SK-N-SH (cell line): ENCODE measurements around the gene PIP5K1C. TPM values are rescaled to one million over a fixed set of nuclear protein-coding genes. Genes with fewer than 3 reads are reported as not detected.
A peak's percentile ranks its signal among the peaks of the same experiment; 100 is the strongest.

Experiments used
- CTCF ChIA-PET: fragments of 300-600, 350-600 bp; formaldehyde crosslinking; extraction: SDS; loops from one replicate; lab custom pipeline; 2021; lab: Yijun Ruan, JAX
- POLR2A ChIA-PET: fragments of 350-600 bp; sonication (Branson Sonifier 250); formaldehyde crosslinking; extraction: SDS; loops from one replicate; lab custom pipeline; 2020; ENCODE audit warnings: antibody characterized with exemption, inconsistent platforms; lab: Yijun Ruan, JAX
- DNase-seq: peaks from one replicate; pipeline ENCODE4 v3.0.0; 2012
- H2AFZ ChIP-seq: fragments of 200-600 bp; sonication (generic); 2 replicates; pipeline ENCODE4 v1.8.1; 2016; ENCODE audit warnings: antibody characterized with exemption, mild to moderate bottlenecking, low read depth
- H3F3A ChIP-seq: fragments of 200-600 bp; sonication (generic); replicated peaks from 2 replicates; pipeline ENCODE3; 2016; ENCODE audit warnings: antibody characterized with exemption, mild to moderate bottlenecking; ENCODE audit not compliant: insufficient read depth
- H3K27ac ChIP-seq, 2 experiments: fragments of 200-500 bp in 1 of 2; fragments of 200-600 bp in 1 of 2; sonication (Bioruptor generic) in 1 of 2; sonication (generic), shearing (Covaris generic) in 1 of 2; 2 replicates each; pipeline versions ENCODE4 v1.5.1 to v1.6.1; 2014 to 2016; ENCODE audit warnings: low read depth in 2 of 2, inconsistent platforms in 1 of 2, low read length in 1 of 2, mild to moderate bottlenecking in 1 of 2, mixed read lengths in 1 of 2
- H3K27me3 ChIP-seq: fragments of 200-600 bp; sonication (generic), shearing (Covaris generic); 2 replicates; pipeline ENCODE4 v1.6.1; 2016; ENCODE audit warnings: mixed run types; ENCODE audit not compliant: insufficient read depth
- H3K36me3 ChIP-seq, 2 experiments: fragments of 200-500 bp in 1 of 2; fragments of 200-600 bp in 1 of 2; sonication (Bioruptor generic) in 1 of 2; sonication (generic) in 1 of 2; replicated peaks in 1 of 2; 2 replicates each; pipeline versions ENCODE3 to v1.5.1; 2014 to 2016; ENCODE audit warnings: low read length in 1 of 2, mild to moderate bottlenecking in 1 of 2; ENCODE audit not compliant: insufficient read depth in 2 of 2, control insufficient read depth in 1 of 2
- H3K4me1 ChIP-seq, 2 experiments: fragments of 200-500 bp in 1 of 2; fragments of 200-600 bp in 1 of 2; sonication (Bioruptor generic) in 1 of 2; sonication (generic), shearing (Covaris generic) in 1 of 2; 2 replicates each; pipeline versions ENCODE4 v1.5.1 to v1.6.1; 2014 to 2016; ENCODE audit warnings: low read depth in 1 of 2, low read length in 1 of 2, mixed run types in 1 of 2; ENCODE audit not compliant: insufficient read depth in 2 of 2, control insufficient read depth in 1 of 2
- H3K4me2 ChIP-seq: fragments of 200-600 bp; sonication (generic), shearing (Covaris generic); 2 replicates; pipeline ENCODE4 v1.6.1; 2017; ENCODE audit warnings: mixed run types
- H3K4me3 ChIP-seq, 2 experiments: fragments of 200-500 bp in 1 of 2; fragments of 200-600 bp in 1 of 2; sonication (Bioruptor generic) in 1 of 2; sonication (generic), shearing (Covaris generic) in 1 of 2; 2 replicates each; pipeline versions ENCODE4 v1.5.1 to v1.8.1; 2014 to 2016; ENCODE audit warnings: low read depth in 2 of 2, inconsistent platforms in 1 of 2, low read length in 1 of 2, mild to moderate bottlenecking in 1 of 2, mixed read lengths in 1 of 2, moderate library complexity in 1 of 2
- H3K79me2 ChIP-seq: fragments of 200-600 bp; sonication (generic); 2 replicates; pipeline ENCODE4 v1.8.1; 2017; ENCODE audit warnings: mild to moderate bottlenecking; ENCODE audit not compliant: insufficient read depth
- H3K9ac ChIP-seq: fragments of 200-600 bp; sonication (generic); 2 replicates; pipeline ENCODE4 v1.6.1; 2017; ENCODE audit warnings: mixed run types
- H3K9me2 ChIP-seq: fragments of 200-600 bp; sonication (generic); 2 replicates; pipeline ENCODE4 v1.6.1; 2017; ENCODE audit warnings: mixed run types
- H3K9me3 ChIP-seq: fragments of 200-600 bp; sonication (generic); 2 replicates; pipeline ENCODE4 v1.6.1; 2017; ENCODE audit warnings: mixed run types, mild to moderate bottlenecking, moderate library complexity
- H4K20me1 ChIP-seq: fragments of 200-600 bp; sonication (generic); 2 replicates; pipeline ENCODE4 v1.6.1; 2017; ENCODE audit warnings: mild to moderate bottlenecking, mixed run types; ENCODE audit not compliant: insufficient read depth
- CHD2 ChIP-seq: fragments of 150-350 bp; IDR thresholded peaks from 2 replicates; pipeline ENCODE4 v1.6.1; 2018; ENCODE audit warnings: low read length; ENCODE audit not compliant: partially characterized antibody
- CTCF ChIP-seq: fragments of 200-600 bp; sonication (generic); IDR thresholded peaks from 2 replicates; pipeline ENCODE4 v1.6.1; 2017; ENCODE audit warnings: antibody characterized with exemption, mild to moderate bottlenecking, moderate library complexity
- EP300 ChIP-seq, 2 experiments: IDR thresholded peaks; 2 replicates each; pipeline versions ENCODE4 v1.4.0 to v1.6.1; 2012; ENCODE audit warnings: borderline replicate concordance in 1 of 2, low read depth in 1 of 2, low read length in 1 of 2
- EZH2phosphoT487 ChIP-seq: fragments of 200-600 bp; sonication (generic); IDR thresholded peaks from 2 replicates; pipeline ENCODE4 v1.6.1; 2017; ENCODE audit warnings: low read depth, mixed run types, mild to moderate bottlenecking, antibody characterized with exemption, moderate library complexity, borderline replicate concordance
- RAD21 ChIP-seq: IDR thresholded peaks from 2 replicates; pipeline ENCODE4 v1.6.1; 2012; ENCODE audit warnings: mild to moderate bottlenecking, low read length
- RCOR1 ChIP-seq: fragments of 150-350 bp; IDR thresholded peaks from 2 replicates; pipeline ENCODE4 v1.6.1; 2017; ENCODE audit warnings: antibody characterized with exemption, low read length
- RFX5 ChIP-seq: IDR thresholded peaks from 2 replicates; pipeline ENCODE4 v1.6.1; 2012; ENCODE audit warnings: mild to moderate bottlenecking, improper control_type of control experiment, low read length
- RXRA ChIP-seq: IDR thresholded peaks from 2 replicates; pipeline ENCODE4 v1.4.0; 2012; ENCODE audit warnings: low read depth, mild to moderate bottlenecking, borderline replicate concordance
- TCF12 ChIP-seq: IDR thresholded peaks from 2 replicates; pipeline ENCODE4 v1.4.0; 2012
- TEAD4 ChIP-seq: IDR thresholded peaks from 2 replicates; pipeline ENCODE4 v1.4.0; 2012; ENCODE audit warnings: mild to moderate bottlenecking, borderline replicate concordance; ENCODE audit not compliant: insufficient read depth
- USF1 ChIP-seq: IDR thresholded peaks from 2 replicates; pipeline ENCODE4 v1.4.0; 2012; ENCODE audit warnings: low read depth, borderline replicate concordance
- WGBS: methylation state at CpG from one replicate; pipeline ENCODE4 v1.1.6; 2017; ENCODE audit warnings: low lambda C conversion rate; 5-methylcytosine and 5-hydroxymethylcytosine counted together
- polyA plus RNA-seq, 3 experiments: library from polyadenylated mRNA; depleted of rRNA; stranded (reverse); fragments of >200 nt; gene quantifications; 2 replicates each; pipeline ENCODE4 v1.2.3, GENCODE V29; 2012
- TF ChIP-seq, protein P1 (sequence below): IDR thresholded peaks from 2 replicates; pipeline ENCODE4 v1.6.1; 2012; ENCODE audit warnings: mild to moderate bottlenecking, low read depth, low read length, moderate library complexity
- TF ChIP-seq, protein P2 (sequence below): fragments of 150-350 bp; IDR thresholded peaks from 2 replicates; pipeline ENCODE4 v1.6.1; 2017; ENCODE audit warnings: antibody characterized with exemption, low read length, low read depth, borderline replicate concordance
- TF ChIP-seq, protein P3 (sequence below): fragments of 150-350 bp; IDR thresholded peaks from 2 replicates; pipeline ENCODE4 v1.6.1; 2016; ENCODE audit warnings: mild to moderate bottlenecking, low read depth, low read length

Gene PIP5K1C
- polyA plus RNA-seq, 1 of the 3 experiments (the other 2 are of a cell fraction): 12.3 TPM

DNA sequence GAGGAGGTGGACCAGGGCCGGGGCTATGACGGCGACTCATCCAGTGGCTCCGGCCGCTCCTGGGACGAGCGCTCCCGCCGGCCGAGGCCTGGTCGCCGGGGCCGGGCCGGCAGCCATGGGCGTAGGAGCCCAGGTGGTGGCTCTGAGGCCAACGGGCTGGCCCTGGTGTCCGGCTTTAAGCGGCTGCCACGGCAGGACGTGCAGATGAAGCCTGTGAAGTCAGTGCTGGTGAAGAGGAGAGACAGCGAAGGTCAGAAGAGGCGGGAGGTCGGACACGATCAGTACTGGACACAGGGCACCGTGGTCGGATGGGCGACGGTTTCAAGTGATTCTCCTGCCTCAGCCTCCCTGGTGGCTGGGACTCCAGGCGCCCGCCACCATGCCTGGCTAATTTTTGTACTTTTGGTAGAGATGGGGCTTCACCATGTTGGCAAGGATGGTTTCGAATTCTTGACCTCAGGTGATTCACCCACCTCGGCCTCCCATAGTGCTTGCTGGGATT, 30.2 kb upstream of the PIP5K1C start (continued):
- no peak for TF ChIP-seq RCOR1
- TF ChIP-seq CHD2: no peak
- TF ChIP-seq EZH2phosphoT487: no peak
- TF ChIP-seq RFX5: no peak

- Histone ChIP-seq H3K9me2 (no peaks in the 10 kb centered on the region), H3K4me3 (no peak overlapping the region), H3K27me3 (peaks cover 13% of the 10 kb centered on the region), H3K79me2 (no peaks in the 10 kb centered on the region), H3K36me3 (no peaks in the 10 kb centered on the region), H3K4me2 (no peak overlapping the region), H3K27ac (no peak overlapping the region), H2AFZ (no peak overlapping the region), H3K9ac (no peak overlapping the region), H3K4me1 (peaks cover 0 to 2% of the 10 kb centered on the region in 2 experiments; a peak in 1 of 4 replicates), H4K20me1 (no peaks in the 10 kb centered on the region), H3F3A (no peaks in the 10 kb centered on the region), H3K9me3 (no peaks in the 10 kb centered on the region)
- TF ChIP-seq TEAD4 (no peak), TCF12 (no peak), EP300 (IDR thresholded peaks at IDR 0.05; ENCODE audit: borderline replicate concordance in 1 of 2, low read depth in 1 of 2, low read length in 1 of 2) (no peak), EZH2phosphoT487 (no peak), RXRA (no peak), USF1 (no peak), RAD21 (no peak), CTCF (no peak)
- TF ChIP-seq, protein P1, sequence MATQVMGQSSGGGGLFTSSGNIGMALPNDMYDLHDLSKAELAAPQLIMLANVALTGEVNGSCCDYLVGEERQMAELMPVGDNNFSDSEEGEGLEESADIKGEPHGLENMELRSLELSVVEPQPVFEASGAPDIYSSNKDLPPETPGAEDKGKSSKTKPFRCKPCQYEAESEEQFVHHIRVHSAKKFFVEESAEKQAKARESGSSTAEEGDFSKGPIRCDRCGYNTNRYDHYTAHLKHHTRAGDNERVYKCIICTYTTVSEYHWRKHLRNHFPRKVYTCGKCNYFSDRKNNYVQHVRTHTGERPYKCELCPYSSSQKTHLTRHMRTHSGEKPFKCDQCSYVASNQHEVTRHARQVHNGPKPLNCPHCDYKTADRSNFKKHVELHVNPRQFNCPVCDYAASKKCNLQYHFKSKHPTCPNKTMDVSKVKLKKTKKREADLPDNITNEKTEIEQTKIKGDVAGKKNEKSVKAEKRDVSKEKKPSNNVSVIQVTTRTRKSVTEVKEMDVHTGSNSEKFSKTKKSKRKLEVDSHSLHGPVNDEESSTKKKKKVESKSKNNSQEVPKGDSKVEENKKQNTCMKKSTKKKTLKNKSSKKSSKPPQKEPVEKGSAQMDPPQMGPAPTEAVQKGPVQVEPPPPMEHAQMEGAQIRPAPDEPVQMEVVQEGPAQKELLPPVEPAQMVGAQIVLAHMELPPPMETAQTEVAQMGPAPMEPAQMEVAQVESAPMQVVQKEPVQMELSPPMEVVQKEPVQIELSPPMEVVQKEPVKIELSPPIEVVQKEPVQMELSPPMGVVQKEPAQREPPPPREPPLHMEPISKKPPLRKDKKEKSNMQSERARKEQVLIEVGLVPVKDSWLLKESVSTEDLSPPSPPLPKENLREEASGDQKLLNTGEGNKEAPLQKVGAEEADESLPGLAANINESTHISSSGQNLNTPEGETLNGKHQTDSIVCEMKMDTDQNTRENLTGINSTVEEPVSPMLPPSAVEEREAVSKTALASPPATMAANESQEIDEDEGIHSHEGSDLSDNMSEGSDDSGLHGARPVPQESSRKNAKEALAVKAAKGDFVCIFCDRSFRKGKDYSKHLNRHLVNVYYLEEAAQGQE: no peak
- TF ChIP-seq, protein P2, sequence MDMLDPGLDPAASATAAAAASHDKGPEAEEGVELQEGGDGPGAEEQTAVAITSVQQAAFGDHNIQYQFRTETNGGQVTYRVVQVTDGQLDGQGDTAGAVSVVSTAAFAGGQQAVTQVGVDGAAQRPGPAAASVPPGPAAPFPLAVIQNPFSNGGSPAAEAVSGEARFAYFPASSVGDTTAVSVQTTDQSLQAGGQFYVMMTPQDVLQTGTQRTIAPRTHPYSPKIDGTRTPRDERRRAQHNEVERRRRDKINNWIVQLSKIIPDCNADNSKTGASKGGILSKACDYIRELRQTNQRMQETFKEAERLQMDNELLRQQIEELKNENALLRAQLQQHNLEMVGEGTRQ: no peak
- TF ChIP-seq, protein P3, sequence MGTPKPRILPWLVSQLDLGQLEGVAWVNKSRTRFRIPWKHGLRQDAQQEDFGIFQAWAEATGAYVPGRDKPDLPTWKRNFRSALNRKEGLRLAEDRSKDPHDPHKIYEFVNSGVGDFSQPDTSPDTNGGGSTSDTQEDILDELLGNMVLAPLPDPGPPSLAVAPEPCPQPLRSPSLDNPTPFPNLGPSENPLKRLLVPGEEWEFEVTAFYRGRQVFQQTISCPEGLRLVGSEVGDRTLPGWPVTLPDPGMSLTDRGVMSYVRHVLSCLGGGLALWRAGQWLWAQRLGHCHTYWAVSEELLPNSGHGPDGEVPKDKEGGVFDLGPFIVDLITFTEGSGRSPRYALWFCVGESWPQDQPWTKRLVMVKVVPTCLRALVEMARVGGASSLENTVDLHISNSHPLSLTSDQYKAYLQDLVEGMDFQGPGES: no peak
- 29% methylated on average over 12 of the region's 14 CpGs for WGBS
- POLR2A ChIA-PET: no interaction called here
- peak; percentile 39 for DNase-seq
- CTCF ChIA-PET: interaction anchor here (1.0 to 1.4 kb wide), 3 partner anchors 14 to 34 kb away, joined by 3 to 5 read pairs (median 3); partner anchors contain the start of gene PIP5K1C
These were observed 25.5 kb upstream of the PIP5K1C start for GRCh38 chr19:3725640-3726310.
